GM20000 (cell line): Measurements from ENCODE around the gene LRRC14B.

Source experiments
- DNase-seq: peaks from one replicate; pipeline ENCODE4 v3.0.0; 2012; ENCODE audit warnings: low spot score
- TF ChIP-seq, protein P1 (sequence below): IDR thresholded peaks from 2 replicates; pipeline ENCODE4 v1.5.1; 2012; ENCODE audit warnings: mild to moderate bottlenecking, control low read depth; ENCODE audit errors: extremely low read depth, missing control alignments

The LRRC14B gene

DNA sequence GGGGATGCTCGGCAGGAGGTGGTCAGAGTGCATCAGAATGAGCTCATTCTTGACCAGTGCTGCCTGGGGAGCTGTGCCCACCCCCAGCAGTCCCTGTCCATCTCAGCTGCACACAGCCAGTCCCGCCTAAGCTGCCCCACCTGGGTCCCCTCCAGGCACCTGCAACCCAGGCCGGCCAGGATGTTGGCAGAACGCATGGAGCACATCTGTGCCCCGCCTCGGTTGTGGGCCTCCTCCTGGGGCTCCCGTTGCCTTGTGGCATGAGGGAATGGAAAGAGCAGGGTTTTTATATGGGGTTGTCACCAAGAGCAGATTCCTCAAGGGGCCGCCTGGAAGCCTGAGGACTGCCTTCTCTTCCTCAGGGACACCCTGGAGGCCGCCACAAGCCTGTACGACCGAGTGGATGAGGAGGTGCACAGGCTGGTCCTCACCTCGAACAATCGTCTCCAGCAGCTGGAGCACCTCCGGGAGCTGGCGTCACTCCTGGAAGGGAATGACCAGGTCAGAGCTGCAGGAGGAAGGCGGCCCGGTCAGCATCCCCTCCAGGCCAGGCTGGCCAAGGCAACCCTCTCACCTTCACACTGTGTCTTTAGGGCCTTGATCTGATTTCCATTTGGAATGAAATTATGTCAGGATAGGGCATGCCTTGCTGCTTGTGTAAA lies 34.8 kb upstream of the LRRC14B start:
- DNase-seq = no peak
- TF ChIP-seq, protein P1, sequence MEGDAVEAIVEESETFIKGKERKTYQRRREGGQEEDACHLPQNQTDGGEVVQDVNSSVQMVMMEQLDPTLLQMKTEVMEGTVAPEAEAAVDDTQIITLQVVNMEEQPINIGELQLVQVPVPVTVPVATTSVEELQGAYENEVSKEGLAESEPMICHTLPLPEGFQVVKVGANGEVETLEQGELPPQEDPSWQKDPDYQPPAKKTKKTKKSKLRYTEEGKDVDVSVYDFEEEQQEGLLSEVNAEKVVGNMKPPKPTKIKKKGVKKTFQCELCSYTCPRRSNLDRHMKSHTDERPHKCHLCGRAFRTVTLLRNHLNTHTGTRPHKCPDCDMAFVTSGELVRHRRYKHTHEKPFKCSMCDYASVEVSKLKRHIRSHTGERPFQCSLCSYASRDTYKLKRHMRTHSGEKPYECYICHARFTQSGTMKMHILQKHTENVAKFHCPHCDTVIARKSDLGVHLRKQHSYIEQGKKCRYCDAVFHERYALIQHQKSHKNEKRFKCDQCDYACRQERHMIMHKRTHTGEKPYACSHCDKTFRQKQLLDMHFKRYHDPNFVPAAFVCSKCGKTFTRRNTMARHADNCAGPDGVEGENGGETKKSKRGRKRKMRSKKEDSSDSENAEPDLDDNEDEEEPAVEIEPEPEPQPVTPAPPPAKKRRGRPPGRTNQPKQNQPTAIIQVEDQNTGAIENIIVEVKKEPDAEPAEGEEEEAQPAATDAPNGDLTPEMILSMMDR = no peak

- TF ChIP-seq, protein P1 = no peak
- no peak for DNase-seq
These were observed 34.1 kb upstream of the LRRC14B start for GRCh38 chr5:157126-157715.

GRCh38 chr5:157801-158200 lies 33.5 kb upstream of the LRRC14B start:
- no peak for DNase-seq
- TF ChIP-seq, protein P1 = no peak

GRCh38 chr5:158807-159447 lies 32.4 kb upstream of the LRRC14B start:
- TF ChIP-seq, protein P1 = no peak
- no peak for DNase-seq

GRCh38 chr5:159448-160172 lies 31.7 kb upstream of the LRRC14B start:
- TF ChIP-seq, protein P1 = no peak

DNA sequence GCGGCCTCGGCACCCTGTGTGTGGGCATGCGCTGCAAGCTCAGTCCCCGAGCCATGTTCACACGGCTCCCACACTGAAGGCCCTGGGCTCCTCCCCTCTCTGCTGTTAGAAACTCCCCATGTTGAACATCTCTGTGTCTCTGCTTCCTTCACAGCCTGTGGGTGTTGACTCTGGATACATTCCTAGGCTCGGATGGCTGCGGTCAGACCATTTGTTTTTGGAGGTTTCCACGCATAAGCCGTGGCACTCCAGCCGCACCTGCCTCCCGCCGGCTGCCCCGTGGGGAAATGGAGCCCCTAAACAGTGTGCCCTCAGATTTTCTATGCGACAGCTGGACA lies 31.2 kb upstream of the LRRC14B start:
- TF ChIP-seq, protein P1 = no peak
- no peak for DNase-seq

More at GRCh38 chr5:159448-160172, 31.7 kb upstream of the LRRC14B start:
- DNase-seq = no peak
